ENCODE results near the gene INPP5E. TPM values are rescaled to one million over a fixed set of nuclear protein-coding genes. Genes with fewer than 3 reads are reported as not detected.

INPP5E gene
- 8.8 TPM for total RNA-seq

- peak; percentile 83 for DNase-seq (ENCODE audit: low spot score)
- ATAC-seq = peak; percentile 76
Measured at GRCh38 chr9:136439481-136440408, at the start of gene INPP5E. Gene INPP5E (minus strand): TSS chr9:136439845. CDS start chr9:136439419, 426 bp downstream.

DNA sequence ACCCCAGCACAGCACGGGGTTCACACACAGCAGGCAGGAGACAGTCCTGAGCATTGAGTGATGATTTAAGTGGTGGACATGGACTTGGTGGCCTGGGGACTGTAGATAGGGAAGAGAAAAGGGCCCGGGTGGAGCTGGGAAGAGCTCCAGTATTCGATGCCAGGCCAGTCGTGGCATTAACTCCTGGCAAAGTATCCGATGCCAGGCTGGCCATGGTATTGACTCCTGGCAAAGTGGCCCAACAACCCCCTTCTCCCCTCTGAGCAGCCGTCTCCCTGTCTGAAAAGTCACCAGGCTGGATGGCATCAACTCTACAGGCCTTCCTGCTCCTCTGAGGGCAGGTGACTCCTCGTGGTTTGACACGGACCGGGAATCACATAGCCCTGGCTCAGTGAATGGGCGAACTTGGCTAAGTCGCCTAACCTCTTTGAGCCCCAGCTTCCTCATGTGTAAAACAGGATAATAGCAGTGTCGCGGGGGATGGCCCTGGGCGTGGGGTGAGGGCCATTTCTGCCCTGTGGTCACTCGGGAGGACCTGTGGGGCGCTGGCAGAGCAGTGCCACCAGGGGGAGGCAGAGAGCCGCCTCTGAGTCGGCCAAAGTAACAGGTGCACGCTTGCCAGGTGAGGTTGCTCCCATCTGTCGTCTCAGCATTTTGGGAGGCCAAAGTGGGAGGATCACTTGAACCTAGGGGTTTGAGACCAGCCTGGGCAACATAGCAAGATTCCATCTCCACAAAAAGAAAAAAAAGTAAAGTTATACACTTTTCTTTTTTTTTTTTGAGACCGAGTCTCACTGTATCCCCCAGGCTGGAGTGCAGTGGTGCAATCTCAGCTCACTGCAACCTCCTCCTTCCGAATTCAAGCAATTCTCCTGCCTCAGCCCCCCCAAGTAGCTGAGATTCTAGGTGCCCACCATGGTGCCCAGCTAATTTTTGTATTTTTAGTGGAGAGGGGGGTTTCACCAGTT lies 48.9 kb upstream of the INPP5E start:
- DNase-seq (ENCODE audit: low spot score) = peak; percentile 87
- peak; percentile 62 for ATAC-seq

- DNase-seq (ENCODE audit: low spot score) (peak; percentile 43), ATAC-seq (no peak)
Measured at GRCh38 chr9:136487672-136488071, 48.0 kb upstream of the INPP5E start.

GRCh38 chr9:136486823-136487620 lies 47.4 kb upstream of the INPP5E start:
- no peak for ATAC-seq
- DNase-seq (ENCODE audit: low spot score) = peak; percentile 42

DNA sequence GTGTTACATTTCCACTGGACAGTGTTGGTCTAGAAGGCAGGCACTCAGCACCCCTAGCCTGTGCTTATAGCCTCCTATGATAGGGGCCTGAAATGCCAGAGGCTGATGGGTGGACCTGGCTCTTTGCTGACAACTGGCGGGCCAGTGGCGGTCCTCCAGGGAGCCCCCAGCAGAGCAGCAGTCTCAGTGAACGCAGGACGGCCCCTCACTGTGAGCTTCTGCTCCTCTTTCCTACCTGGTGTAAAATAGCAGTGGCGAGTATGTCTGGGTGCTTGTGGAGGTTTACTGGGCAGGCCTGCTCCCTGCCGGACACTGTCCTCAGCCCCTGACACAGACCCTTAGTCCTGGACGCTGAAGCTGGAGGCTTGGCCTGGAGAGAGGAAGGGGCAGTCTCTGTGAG lies 46.5 kb upstream of the INPP5E start:
- DNase-seq (ENCODE audit: low spot score) = peak; percentile 49
- ATAC-seq = no peak

DNA sequence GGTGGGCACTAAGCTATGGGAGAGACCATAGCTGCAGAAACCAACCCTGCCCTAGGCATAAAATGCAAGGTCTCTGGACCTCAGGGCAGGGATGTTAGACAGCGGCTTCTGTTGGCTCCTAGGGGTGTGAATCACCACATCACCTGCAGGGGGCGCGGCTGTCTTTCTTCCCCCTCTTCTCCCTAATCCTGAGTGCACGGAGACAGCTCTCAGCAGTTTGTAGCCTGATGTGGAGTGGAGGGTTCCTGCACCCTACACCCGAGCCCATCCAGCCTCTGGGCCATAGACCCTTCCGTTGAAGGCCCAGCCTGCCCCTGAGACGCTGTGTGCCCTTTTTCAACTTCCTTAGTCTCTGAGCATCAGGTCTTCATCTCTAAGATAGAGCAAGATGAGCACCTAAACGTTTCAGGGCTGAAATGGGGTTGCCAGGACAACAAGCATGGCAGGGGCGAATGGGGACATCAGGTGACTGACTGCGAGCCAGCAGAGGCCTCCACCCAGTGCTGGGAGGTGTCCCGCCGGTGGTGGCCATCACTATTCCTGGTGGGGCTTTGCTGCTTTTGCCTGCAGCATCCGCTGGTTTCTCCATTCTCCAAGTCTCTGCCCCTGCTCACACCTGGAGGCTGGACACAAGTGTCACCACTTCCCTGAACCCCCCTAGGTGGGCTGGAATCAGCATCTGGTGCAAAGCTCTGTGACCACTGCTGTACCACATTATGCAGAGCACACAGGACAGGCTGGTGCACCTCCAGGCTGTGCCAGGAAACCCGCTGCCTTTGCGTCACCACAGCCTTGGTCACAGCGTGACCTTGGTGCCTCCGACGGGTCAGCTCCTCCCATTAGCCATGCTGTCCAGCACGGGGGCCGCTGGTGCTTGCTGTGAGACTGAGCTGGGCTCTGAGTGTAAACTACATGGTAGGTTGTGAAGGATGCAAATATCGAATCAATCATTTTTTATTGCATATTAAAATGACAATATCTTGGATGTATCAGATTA lies 45.7 kb upstream of the INPP5E start:
- peak; percentile 52 for ATAC-seq

DNA sequence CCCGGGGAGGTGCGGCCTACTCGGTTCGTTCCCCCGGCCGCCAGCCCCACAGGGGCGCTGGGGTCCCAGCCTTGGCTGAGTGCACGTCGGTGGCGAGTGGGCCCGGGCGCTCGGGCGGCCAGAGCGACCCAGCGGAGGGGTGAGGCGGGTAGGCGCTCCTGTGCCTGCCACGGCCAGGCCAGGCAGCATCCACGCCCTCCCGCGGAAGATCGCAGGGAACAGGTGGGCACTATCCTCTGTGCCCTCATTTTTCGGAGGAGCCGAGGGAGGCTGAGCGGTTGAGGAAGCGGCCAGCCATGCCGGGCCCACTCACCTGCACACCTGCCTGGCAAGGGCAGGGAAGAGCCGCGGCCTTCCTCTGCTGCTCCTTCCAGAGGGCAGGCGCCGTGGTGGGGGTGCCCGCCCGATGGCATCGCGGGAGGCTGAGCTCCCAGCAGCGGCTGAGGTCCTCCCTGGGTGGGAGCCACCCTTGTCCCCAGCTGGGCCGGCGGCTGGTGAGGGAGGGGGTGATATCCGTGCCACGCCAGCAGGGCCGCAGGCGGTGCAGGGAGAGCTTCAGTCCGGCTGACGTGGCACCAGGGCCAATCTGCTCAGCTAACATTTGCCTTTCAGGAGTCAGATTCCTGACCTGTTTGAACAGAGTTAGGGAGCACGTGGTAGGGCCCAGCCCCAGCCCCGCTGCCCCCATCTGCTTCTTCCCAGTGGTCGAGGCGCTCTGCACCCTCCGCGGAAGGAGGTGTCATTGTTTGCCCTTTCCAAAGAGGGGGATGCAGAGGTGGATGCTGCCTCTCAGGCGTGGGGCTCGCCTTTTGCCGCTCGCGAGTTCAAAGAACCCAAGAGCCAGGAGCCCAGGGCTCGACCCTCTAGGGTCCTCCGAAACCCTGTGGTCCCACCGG lies 44.8 kb upstream of the INPP5E start:
- peak; percentile 22 for ATAC-seq

More for the DNA sequence above, 45.7 kb upstream of the INPP5E start:
- DNase-seq (ENCODE audit: low spot score) = peak; percentile 95

DNA sequence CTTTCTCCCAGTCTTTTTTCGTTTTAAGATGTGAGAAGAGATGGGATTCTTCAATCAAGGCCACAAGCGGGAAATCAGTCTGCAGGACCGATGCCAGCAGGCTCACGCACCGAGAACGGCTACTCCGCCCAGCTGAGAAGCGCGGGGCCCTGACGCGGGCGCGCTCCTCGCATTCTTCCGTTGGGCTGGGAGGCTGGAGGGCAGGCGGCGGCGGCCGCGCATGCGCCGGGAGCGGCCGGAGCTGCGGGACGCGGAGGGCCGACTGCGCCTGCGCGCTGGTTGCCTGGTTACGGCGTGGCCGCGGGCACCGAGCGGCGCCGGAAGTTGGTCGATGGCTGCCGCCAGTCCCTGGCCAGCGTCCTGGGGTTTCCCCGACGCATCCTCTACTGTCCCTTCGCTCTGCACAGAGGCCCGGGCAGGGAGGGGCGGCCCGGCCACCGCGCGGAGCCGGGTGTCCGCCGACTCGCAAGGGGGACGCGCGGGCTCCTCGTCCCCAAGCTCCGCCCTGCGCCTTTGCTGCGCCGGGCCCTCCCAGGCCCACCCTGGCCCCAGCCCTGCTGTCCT lies 44.0 kb upstream of the INPP5E start:
- peak; percentile 95 for DNase-seq (ENCODE audit: low spot score)
- peak; percentile 47 for ATAC-seq

More for the DNA sequence above, 44.8 kb upstream of the INPP5E start:
- DNase-seq (ENCODE audit: low spot score) = peak; percentile 78

DNA sequence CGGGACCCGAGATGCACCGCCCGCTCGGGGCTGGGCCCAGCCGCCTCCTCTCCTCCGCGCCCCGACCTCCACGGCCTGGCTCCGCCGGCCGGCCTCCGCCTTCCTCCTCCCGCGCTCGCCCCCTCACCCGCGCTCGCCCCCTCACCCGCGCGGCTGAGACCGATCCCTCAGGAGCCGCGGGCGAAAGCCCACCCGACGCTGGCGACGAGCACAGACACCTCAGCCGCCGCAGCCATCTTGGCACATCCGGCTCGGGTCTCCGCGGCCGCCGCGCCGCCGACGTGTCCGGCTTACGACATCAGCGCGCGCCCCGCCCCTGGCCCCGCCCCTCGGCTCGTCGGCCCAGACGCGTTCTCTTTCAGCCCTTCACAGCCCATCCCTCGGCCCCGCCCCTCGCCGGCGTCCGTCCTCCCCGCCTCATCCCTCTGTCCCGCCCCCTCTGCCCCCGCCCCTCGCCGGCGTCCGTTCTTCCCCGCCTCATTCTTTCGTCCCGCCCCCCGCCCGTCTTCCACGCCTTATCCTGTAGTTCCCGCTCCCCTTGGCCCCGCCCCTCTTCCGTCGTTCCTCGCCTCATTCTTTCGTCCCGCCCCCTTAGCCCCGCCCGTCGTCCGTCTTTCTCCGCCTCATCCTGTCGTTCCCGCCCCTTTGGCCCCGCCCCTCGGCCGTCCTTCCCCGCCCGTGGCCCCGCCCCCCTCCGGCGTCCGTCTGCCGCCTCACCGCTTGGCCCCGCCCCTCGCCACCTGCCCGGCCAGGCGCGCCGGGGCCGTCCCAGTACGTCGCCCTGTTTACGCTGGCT lies 43.3 kb upstream of the INPP5E start, which contains the start of gene SEC16A:
Gene SEC16A, minus strand, starts transcription at position 248 of the 796 bp plus-strand sequence. CDS start 5,425 bp downstream, outside the sequence.
- ATAC-seq (peak; percentile 68), DNase-seq (ENCODE audit: low spot score) (peak; percentile 100)

- ATAC-seq = no peak
- DNase-seq (ENCODE audit: low spot score) = no peak
Measured at GRCh38 chr9:136482046-136482792, 42.6 kb upstream of the INPP5E start.

GRCh38 chr9:136481558-136481957 lies 41.9 kb upstream of the INPP5E start:
- DNase-seq (ENCODE audit: low spot score) = no peak
- ATAC-seq = no peak

- DNase-seq (ENCODE audit: low spot score) = no peak
Measured at GRCh38 chr9:136476369-136477150, 36.9 kb upstream of the INPP5E start.

GRCh38 chr9:136474974-136475865 lies 35.6 kb upstream of the INPP5E start:
- DNase-seq (ENCODE audit: low spot score) (no peak), ATAC-seq (no peak)

More at GRCh38 chr9:136476369-136477150, 36.9 kb upstream of the INPP5E start:
- ATAC-seq = no peak

DNA sequence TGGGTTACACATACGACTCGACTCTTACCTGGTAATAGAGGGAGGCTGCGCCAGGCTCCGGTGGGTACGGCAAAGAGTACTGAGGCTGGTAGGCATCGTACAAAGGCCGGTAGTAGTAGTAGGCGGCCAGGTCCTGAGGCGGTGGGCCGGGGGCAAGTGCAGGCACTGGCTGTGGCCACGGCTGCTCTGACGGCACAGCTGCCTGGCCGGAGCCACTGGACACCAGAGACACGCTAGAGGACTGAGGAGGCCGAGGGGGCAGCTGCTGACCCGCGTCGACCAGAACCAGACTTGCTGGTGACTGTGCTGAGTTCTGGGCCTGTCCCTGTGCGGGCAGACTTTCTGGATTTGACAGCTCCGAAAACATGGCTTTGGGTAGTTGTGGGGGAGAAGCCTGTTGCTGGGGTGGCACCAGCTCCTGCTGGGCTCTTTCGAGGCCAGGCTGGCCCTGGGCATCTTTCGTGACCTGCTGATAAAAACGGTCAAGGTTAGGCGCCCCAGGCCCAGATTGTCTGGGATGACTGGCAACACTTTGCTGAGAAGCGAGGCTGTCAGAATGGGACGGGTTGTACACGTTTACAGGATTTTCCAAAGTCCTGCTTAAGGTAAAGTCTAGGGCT lies 34.5 kb upstream of the INPP5E start:
- DNase-seq (ENCODE audit: low spot score) (no peak), ATAC-seq (no peak)

All from left lobe of liver (tissue), 2 donors.